Stimulated activated CD4-positive, alpha-beta T cell treated with anti-CD3 and anti-CD28 coated beads, Interleukin-2, amount 100 ng/mL, for 4 hours (primary cell): ENCODE data around the gene ETNK2.
"Not testable (repeated sequence)": the region's sequence is repeated elsewhere in the genome, so short reads cannot be mapped to it uniquely, and the experiment has no call there.

Experiments
- DNase-seq: peaks from one replicate; pipeline ENCODE4 v3.0.0-alpha.2; 2020; ENCODE audit warnings: low read depth

ETNK2 gene

GRCh38 chr1:204126386-204126785 is 25.5 kb downstream of the ETNK2 start:
- DNase-seq, result no peak

DNA sequence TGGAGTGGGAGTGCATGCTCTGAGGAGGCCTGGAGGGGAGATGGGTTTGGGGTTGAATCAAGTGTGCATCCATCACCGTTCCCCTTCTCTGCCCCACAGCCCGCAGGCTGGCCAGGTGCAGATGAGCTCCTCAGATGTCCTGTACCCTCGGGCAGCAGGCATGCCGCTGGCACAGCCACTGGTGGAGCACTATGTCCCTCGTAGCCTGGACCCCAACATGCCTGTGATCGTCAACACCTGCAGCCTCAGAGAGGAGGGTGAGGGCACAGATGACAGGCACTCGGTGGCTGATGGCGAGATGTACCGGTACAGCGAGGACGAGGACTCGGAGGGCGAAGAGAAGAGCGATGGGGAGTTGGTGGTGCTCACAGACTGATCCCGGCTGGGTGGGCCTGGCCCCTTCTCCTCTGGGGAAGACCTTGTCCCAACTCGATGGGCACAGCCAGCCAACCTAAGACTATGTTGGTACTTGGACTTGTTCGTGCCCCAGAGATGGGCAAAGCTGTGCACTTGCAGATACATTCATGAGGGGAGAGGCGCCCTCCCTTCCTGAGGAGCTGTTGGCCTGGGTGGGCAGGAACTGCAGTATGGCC is 26.0 kb downstream of the ETNK2 start:
- DNase-seq, result no peak

DNA sequence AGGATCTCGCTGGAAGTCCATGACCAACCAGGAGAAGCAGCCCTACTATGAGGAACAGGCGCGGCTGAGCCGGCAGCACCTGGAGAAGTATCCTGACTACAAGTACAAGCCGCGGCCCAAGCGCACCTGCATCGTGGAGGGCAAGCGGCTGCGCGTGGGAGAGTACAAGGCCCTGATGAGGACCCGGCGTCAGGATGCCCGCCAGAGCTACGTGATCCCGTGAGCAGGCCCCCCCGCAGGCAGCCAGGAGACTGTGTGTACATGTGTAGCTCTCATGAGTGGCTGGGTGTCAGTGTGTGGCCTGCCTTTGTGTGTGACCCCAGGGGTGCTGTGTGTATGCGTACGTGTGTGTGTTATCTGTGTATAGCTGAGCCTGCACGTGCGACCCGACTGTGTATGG is 27.2 kb downstream of the ETNK2 start:
- DNase-seq, result no peak

DNA sequence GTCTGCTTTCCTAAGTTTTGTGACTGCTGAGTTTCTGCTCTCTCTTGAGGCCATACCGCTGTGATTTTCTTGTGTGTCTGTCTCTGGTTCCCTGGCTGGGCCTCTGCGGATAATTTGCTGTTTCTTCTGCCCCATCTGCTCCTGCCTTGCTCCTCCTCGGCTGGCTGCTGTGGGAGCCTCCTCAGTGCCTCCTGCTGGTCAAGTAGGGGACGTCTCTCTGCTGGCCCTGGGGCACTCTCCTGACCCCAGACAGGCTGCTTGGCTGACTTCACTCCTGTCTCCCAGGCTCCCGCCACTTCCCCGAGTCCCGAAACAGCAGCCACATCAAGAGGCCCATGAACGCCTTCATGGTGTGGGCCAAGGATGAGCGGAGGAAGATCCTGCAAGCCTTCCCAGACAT is 28.5 kb downstream of the ETNK2 start:
- DNase-seq, result no peak

- no peak for DNase-seq
These were observed 29.8 kb downstream of the ETNK2 start for GRCh38 chr1:204121840-204122555.

GRCh38 chr1:204116539-204116938 is 35.3 kb downstream of the ETNK2 start:
- no peak for DNase-seq

- no peak for DNase-seq
These were observed 36.7 kb downstream of the ETNK2 start for GRCh38 chr1:204115116-204115515.

- no peak for DNase-seq
These were observed 37.2 kb downstream of the ETNK2 start for GRCh38 chr1:204114606-204115005.

- DNase-seq, result no peak
These were observed 37.9 kb downstream of the ETNK2 start for GRCh38 chr1:204113896-204114295.

DNA sequence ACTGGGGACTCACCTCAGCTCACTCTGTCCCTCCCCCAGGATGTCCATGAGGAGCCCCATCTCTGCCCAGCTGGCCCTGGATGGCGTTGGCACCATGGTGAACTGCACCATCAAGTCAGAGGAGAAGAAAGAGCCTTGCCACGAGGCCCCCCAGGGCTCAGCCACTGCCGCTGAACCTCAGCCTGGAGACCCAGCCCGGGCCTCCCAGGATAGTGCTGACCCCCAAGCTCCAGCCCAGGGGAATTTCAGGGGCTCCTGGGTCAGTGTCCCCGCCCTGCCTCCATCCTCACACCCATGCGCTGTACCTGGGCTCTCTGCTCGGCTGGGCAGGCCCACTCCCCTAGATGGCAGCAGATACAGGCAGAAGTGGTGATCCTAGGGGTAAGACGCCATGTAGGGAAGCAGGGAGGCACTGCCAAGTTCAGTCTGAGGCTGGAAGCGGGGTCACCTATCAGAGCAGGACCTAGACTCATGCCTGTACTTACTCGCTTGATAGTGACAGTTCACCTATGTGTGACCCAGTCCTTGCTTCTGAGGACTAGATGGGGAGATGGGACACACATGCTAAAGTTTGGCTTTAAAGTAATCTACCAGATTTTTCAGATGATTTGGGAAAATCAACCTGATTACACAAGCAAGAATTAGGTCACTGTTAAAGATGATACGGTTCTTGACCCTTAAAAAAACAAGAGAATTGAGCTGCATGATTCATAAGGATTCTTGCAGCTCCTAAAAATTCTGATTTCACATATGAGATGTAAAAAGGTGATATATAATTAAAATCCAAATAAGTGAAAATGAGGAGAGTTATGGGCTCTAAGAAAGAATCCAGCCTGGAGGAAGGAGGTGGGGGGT is 38.7 kb downstream of the ETNK2 start:
- no peak for DNase-seq

DNA sequence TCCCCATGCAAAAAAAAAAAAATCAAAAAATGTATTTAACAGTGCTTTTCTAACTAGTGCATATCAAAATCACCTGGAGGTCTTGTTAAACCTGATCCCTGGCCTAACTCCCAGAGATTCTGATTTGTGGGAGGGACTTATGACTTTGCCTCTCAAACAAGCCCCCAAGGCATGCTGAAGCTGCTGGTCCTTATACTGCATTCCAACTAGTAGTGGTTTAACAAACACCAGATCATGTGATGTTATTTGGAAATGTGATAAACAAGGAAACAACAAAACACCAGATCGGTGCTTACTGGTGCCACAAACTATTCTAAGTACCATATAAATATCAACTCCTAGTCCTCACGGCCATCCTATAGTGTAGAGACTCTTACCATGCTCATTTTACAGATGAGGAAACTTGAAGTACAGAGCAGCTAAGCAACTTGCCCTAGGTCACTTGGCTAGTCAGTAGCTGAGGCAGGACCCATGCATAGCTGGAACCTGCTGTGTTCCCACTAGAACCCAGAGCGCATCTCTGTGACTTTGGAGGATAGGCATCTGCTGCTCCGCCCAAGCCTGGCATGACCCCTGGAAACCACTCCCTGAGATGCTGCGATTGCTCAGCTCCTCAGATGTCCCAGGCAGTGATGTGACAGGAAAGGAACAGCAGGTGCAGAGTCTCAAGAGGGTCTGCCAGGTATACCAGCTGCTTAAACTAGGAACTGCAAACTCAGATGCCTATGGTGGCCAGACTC is 40.8 kb downstream of the ETNK2 start:
- no peak for DNase-seq

DNA sequence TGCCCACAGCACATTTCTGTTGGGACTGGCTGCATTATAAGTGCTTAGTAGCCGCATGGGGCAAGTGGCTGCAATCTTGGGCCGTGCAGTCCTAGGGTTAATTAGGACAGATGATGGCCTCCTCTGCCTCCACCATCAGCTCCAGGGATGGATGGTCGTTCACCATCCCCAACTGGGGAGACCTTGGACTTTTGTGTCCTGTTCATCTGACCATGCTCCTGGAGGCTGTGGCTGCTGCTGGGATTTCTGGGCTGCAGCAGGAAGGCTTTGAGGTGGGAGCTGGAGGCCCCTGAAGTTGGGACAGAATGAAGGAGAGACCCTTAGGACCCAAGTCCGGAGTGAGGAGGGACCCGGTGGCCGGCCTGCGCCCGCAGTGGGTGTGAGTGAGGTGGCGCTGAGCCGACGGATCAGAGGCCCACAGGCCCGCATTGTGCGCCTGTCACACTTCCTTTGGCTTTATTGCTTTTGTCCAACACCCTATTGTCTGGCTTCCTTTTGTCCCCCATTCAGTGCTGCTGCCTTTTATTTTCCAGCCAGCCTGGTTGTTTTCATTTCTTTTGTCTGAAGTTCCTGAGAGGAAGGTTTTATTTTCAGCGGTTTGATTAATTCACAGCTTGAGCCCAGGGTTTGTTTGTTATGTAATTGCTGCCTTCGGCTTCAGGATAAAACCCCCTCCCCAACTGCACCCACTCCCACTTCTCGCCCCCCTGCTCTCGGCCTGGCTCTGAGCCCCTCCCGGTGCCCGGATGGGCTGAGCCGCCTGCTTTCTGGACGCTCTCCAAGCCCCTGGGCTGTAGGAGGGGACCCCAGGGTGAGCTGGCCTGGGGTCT is 43.3 kb downstream of the ETNK2 start:
- DNase-seq, result no peak

DNA sequence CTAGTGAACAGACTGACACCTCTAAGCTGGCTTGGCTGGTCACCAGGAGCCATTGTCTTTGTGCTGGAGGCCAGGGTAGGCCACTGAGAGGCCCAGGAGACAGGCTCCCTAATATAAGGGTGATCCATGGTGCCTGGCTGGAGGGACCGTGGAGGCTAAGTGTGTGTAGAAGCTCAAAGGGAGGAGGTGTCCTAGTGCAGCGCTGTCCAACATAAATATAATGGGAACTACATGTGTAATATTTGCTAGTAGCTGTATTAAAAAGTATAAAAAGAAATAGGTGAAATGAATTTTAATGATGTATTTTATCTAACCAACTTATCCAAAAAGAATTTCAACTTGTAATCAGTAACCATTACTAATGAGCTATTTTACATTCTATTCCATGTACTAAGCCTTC is 44.0 kb downstream of the ETNK2 start:
- no peak for DNase-seq

DNA sequence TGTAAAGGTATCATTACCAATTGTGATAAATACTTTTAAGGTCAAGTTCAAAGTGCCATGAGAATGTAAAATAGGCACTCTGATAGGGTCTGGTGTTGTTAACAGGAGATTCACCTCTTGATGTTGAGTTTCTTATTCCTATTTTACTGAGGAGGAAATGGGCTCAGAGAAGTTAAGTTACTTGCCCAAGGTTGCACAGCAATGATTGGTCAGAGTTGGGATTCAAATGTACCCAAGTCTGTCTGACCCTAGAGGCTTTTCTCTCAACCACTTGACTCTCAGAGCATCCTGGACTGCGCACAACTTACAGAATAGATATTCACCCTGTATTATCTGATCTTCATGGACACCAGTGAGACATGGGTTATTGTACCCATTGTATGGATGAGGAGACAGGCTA is 45.0 kb downstream of the ETNK2 start:
- no peak for DNase-seq

DNA sequence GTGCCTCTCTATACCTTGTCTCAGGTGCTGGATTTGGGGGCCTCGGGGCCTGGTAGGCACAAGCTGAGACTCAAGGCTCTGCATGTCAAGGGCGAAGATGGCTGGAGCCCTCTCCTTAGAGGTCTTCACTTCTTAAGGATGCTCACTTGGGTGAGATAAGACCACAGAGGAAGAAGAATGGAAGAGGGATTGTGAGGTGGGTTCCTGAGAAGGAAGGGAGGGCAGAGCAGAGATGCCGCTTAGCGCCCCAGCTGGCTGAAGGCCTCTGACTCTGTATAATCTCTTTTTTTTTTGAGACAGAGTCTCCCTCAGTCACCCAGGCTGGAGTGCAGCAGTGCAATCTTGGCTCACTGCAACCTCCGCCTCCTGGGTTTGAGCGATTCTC is 46.7 kb downstream of the ETNK2 start:
- no peak for DNase-seq

DNA sequence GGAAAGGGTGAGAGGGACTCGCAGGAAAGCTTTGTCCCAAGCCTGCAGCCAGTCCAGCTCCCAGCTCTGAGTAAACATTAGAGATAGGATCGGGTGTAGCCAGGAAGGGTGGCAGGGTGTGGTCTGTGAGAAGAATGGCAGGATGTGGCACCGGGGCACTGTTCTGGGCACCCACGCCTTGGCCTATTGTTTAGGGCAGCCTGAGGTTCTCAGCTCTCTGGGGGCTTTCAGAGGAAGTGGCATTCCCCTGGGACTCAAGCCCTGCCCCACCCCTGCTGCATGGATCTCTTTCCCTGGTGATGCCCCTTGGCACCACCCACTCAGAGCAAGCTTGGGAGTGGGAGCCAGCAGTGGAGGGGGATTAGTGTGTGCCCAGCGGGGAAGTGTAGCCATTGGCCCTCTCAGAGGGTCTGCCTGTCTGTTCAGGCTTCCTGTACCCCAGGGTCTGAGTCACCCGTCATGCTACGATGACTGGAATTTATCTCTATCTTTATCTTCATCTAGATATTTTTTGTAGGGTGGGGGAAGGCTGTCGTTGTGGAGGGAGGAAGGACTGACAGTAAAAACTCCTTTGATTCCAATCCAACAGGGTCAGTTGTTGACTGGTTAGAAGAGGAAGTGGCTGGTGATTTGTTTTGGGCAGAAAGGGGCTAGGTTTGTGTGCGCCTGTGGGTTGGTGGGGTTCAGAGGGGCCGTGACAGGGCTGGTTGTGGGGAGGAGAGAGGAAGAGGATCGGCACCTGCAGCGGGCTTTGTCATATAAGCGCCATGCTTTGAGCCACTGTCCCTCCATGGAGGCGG is 47.3 kb downstream of the ETNK2 start:
- DNase-seq, result no peak

DNA sequence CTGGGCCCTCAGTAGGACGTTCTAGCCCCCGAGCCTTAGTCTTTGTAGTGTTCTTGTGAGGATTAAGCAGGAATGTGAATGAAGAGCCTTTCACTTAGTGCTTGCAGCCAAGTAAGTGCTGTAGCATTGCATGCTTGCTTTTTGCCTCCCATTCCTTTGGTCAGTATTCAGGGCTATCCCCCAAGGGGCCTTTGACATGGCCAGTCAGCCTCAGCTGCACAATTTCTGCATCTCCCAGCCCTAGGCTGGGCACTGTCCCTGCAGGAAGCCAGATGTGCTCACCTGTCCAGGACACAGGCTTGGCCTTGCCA is 48.5 kb downstream of the ETNK2 start:
- DNase-seq, result no peak

DNA sequence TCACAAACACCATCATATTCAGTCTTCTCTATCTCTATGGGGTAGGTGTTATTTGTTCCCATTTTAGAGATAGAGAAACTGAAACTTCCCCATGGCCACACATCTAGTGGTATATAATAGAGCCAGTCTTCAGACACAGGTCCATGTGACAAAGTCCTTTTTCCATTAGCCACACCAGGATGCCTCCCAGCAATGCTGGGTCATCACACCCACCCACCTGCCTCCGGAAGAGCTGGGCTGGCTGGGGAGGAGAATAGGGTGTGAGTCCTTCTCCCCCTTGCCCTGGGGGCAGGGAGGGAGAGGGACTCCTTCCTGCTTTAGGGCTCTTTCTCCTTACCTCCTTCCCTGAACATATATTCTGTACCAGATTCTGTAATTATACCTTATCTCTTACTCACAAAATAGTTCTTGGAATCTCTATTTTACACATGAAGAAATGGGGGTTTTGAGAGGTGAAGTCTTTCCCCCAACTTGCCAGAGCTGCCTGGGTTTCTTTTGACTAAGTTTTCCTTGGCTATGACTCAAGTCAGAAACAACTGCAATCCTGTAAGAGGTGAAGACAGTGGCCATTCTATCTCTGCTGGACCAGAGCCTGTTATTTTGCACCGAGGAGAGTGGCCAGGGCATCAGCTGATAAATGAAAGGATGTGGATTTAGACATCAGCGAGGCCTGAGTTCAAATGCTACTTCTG is 49.0 kb downstream of the ETNK2 start:
- no peak for DNase-seq

DNA sequence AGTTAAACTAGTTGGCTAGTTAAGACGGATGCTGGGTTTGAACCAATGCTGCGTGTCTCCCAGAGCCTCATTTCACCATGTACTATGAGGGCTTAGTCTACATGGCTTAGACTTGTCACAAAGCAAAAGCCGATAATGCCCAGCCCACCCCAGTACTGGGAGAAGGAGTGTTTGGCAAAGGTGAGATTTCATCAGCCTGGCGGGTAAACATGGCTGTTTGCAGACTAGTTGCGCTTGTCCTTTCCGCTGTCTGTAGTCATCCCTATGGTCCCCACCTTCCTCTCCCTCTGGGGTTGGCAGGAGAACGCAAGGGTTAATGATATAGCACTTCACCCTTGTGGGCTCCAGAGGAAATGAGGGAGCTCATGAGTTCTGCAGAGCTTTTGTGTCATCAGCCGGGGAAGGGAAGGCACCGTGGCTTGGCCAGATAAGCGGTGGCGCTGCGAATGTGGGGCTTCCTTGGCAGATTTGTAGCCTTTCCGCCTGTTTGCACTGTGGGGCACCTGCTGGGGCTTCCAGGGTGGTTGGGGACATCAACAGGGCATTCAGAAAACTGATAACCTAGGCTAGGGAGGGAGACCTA is 49.7 kb downstream of the ETNK2 start:
- no peak for DNase-seq

- not testable (repeated sequence) for DNase-seq
These were observed 52.1 kb downstream of the ETNK2 start for GRCh38 chr1:204099754-204100153.
